Measurements from ENCODE around the gene PHLPP1. TPM values are rescaled to one million over a fixed set of nuclear protein-coding genes. Genes with fewer than 3 reads are reported as not detected.
A peak's percentile ranks its signal among the peaks of the same experiment; 100 is the strongest.

The PHLPP1 gene
- total and polyA plus RNA-seq, 2 of the 13 experiments (the other 11 are each of a cell fraction or from before 2014, with no cell fraction given) = 9.8 to 18.5 TPM

GRCh38 chr18:62714671-62715435 lies 488 bp upstream of the PHLPP1 start (continued):
- TF ChIP-seq IRF9 (CRISPR knock-in tag; IDR thresholded peaks at IDR 0.05; ENCODE audit: borderline replicate concordance) = 0 out of 2 replicates have a peak, but pooled peaks have one; percentile 35
- no peak for TF ChIP-seq SRSF4 (IDR thresholded peaks at IDR 0.05; ENCODE audit: low read depth, low read length, poor library complexity, severe bottlenecking)
- TF ChIP-seq TFAP4 (IDR thresholded peaks at IDR 0.05; ENCODE audit: borderline replicate concordance, low read depth) = peak; percentile 89
- no peak for TF ChIP-seq LRRFIP1 (CRISPR knock-in tag; conservative IDR thresholded peaks at IDR 0.05)
- no peak for TF ChIP-seq ZNF557 (CRISPR knock-in tag; IDR thresholded peaks at IDR 0.05)
- TF ChIP-seq ZNF263 (CRISPR knock-in tag; IDR thresholded peaks at IDR 0.05) = peak; percentile 1; the same call in 1 of the 2 replicates
- TF ChIP-seq DNMT1 (CRISPR knock-in tag; IDR thresholded peaks at IDR 0.05) = no peak; the same call in 1 of the 2 replicates
- no peak for TF ChIP-seq NBN (conservative IDR thresholded peaks at IDR 0.05)
- TF ChIP-seq PHF8 (CRISPR knock-in tag; IDR thresholded peaks at IDR 0.05) = no peak
- peak; percentile 54 for TF ChIP-seq ASH2L (IDR thresholded peaks at IDR 0.05; ENCODE audit: insufficient read length, low read depth, low read length)
- TF ChIP-seq ZNF468 (CRISPR knock-in tag; IDR thresholded peaks at IDR 0.05) = no peak
- no peak; the same call in none of the 2 replicates for TF ChIP-seq ZNF343 (CRISPR knock-in tag; IDR thresholded peaks at IDR 0.05)
- TF ChIP-seq ZNF513 (CRISPR knock-in tag; conservative IDR thresholded peaks at IDR 0.05) = no peak
- no peak for TF ChIP-seq ZNF558 (CRISPR knock-in tag; IDR thresholded peaks at IDR 0.05; ENCODE audit: borderline replicate concordance)
- no peak for TF ChIP-seq ZNF253 (CRISPR knock-in tag; IDR thresholded peaks at IDR 0.05; ENCODE audit: borderline replicate concordance)
- no peak for TF ChIP-seq ZNF629 (CRISPR knock-in tag; conservative IDR thresholded peaks at IDR 0.05)
- TF ChIP-seq MEIS1 (CRISPR knock-in tag; IDR thresholded peaks at IDR 0.05; ENCODE audit: borderline replicate concordance) = 0 out of 2 replicates have a peak, but pooled peaks have one; percentile 63
- no peak for TF ChIP-seq TP53 (CRISPR knock-in tag; conservative IDR thresholded peaks at IDR 0.05)
- TF ChIP-seq JUND (CRISPR knock-in tag; IDR thresholded peaks at IDR 0.05) = no peak
- TF ChIP-seq NFYB (CRISPR knock-in tag; IDR thresholded peaks at IDR 0.05) = peak; percentile 47; the same call in 1 of the 2 replicates
- peak; percentile 49 for TF ChIP-seq GATAD2A (CRISPR knock-in tag; IDR thresholded peaks at IDR 0.05)
- TF ChIP-seq SYNCRIP (IDR thresholded peaks at IDR 0.05; ENCODE audit: insufficient read depth, low read depth, low read length) = no peak
- TF ChIP-seq ZSCAN12 (CRISPR knock-in tag; IDR thresholded peaks at IDR 0.05) = no peak
- no peak for TF ChIP-seq ZC3H4 (CRISPR knock-in tag; IDR thresholded peaks at IDR 0.05; ENCODE audit: borderline replicate concordance)
- TF ChIP-seq MTF2 (CRISPR knock-in tag; IDR thresholded peaks at IDR 0.05; ENCODE audit: borderline replicate concordance) = no peak
